GM21515 (cell line): Measurements from ENCODE around the gene CHST8.
"Not testable (repeated sequence)": the region's sequence is repeated elsewhere in the genome, so short reads cannot be mapped to it uniquely, and the experiment has no call there.

Experiments
- ATAC-seq: cut with Tn5 transposase; IDR thresholded peaks from one replicate; pipeline ENCODE4 v1.9.1; 2021; ENCODE audit not compliant: unreplicated experiment

Gene CHST8, protein sequence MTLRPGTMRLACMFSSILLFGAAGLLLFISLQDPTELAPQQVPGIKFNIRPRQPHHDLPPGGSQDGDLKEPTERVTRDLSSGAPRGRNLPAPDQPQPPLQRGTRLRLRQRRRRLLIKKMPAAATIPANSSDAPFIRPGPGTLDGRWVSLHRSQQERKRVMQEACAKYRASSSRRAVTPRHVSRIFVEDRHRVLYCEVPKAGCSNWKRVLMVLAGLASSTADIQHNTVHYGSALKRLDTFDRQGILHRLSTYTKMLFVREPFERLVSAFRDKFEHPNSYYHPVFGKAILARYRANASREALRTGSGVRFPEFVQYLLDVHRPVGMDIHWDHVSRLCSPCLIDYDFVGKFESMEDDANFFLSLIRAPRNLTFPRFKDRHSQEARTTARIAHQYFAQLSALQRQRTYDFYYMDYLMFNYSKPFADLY

DNA sequence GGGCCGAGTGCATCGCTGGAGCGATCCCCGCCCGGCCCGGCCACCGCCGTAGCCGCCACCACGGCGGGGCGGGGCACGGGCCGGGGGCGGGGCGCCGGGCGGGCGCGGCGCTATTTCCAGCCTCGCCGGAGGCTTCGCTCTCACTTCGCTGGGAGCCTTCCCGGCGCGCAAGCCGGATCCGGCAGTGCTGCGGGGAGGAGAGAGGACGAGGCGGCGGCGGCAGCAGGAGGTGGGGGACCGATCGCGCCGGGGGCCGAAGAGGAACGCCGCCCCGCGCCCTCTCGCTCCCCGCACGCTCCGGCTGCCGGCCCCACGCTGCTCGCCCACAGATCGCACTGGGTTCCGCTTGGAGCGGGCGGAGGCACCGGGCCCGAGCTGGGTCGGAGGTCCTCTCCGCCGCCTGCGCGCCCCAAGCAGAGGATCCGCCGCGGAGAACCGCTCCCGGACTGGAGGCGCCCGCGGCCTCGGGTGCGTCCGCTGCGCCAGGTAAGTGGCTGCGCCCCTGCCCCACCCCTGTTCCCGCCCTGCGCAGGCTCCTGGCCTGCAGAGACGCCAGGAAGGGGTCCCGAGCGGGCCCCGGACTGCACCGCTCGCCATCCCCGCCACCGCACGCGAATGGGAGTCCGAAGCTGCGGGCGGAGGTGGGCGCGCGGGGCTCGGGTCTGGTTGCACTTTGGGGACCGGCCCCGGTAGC lies at the start of gene CHST8:
TSS of gene CHST8 (plus strand) at position 143 of the 694 bp plus-strand sequence. CDS start 67,309 bp downstream, outside the sequence.
- ATAC-seq, result no peak

DNA sequence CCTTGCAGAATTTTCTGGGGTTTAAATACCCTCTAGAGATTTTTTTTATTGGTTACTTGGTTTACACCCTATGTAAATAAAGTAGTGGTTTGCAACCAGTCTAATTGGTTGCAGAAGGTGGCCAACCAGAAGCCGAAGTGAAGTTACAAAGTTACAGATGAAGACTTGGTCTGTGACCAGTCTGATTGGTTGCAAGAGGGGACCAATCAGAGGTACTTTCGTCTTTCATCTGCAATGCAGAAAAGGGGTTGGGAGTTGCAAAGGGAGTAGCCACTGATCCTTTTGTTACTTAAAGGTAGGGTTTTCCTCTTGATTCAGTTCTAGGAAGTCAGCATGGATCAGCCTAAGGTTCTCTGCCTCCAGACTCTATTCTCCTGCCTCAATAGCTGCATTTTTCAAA lies 48.8 kb upstream of the CHST8 start:
- no peak for ATAC-seq

DNA sequence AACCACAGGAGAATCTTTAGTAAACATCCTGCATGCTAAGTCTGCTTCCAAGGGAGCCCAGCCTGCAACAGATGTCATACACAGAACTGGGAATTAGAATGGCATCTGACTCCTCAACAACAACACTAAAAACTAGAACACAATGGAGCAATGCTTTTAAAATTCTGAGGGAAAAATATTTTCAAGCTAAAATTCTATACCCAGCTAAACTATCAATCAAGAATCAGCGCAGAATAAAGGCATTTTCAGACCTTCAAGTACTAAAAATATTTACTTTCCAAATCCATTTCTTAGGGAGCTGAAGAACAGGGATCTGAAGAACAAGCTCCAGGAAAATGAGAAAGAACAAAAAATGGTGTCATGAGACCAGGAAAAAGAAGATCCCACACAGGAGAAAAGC lies 46.9 kb upstream of the CHST8 start:
- ATAC-seq, result no peak

DNA sequence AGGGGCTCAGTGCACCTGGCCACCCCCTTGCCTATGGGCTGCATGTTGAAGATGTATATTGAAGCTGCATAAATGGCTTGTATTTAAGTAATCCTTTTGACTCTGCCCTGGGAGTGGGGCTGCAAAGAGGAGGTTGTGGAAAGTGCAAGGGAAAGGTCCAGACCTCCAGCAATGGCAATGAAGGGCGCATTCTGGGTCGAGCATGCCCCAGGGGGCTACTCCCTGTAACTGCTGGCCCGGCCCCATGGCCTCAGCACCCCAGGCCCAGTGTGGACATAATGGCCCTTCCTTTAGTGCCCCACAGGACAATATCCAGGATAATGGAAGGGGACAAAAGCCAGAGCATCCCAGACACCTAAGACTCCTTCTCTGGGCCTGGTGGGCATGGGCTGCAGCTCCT lies 43.1 kb upstream of the CHST8 start:
- no peak for ATAC-seq

DNA sequence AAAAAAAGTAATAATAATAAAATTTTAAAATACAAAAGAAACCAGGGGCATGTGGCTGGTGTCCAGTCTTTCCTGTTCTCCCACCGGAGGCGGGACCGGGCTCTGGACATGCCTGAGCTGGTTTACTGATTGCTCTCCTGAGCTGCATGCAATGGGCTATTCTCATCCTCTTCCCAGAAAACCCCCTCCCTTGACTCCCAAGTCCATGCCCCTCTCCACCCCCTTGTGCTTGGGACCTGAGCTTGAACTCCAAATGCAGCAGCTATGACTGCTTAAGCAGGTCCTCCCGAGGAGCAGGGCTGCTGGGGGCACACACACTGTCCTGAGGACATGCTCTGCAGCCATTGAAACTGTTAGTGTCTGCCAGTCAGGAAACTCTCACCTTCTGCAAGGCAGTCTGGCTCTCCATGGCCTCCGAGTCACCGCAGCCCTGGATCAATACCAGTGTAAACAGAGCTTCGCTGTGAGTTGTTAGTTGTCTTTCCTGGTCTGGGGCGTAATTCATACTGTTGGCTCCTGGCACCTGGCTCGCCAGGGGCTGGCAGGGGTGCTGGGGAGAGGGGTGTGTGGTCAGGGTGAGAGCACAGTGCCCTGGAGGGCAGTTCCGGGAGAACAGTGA lies 41.6 kb upstream of the CHST8 start:
- ATAC-seq, result no peak

DNA sequence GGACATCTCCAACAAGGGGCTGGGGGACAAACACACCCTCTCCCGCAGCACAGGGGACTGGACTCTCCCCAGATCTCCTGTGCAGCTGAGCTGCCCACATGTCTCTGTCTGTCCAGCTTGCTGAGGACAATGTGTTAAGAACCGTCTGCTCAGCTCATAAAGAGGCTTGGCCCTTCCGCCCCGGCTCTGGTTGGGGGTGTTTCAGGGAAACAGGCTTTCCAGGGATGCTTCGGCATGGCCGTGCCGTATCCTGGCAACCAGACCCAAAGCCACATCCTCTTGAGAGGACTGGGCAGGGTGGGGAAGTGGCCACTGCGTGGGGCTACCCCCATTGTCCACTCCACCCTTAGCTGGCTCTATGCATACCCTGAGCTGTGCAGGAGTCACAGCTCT lies 41.1 kb upstream of the CHST8 start:
- ATAC-seq, result no peak

DNA sequence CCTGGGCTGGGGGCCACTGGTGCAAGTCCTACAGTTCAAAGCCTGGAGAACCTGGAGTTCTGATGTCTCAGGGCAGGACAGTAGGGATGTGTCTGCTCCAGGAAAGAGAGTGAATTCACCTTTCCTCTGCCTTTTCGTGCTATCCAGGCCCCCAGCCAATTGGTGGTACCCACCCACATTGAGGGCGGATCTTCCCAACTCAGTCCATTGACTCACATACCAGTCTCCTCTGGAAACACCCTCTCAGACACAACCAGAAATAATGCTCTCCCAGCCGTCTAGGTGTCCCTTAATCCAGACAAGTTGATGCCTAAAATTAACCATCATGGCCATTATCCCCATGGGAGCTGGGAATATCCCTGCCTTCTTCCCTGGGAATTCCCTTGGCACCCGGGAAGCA lies 38.8 kb upstream of the CHST8 start:
- no peak for ATAC-seq

DNA sequence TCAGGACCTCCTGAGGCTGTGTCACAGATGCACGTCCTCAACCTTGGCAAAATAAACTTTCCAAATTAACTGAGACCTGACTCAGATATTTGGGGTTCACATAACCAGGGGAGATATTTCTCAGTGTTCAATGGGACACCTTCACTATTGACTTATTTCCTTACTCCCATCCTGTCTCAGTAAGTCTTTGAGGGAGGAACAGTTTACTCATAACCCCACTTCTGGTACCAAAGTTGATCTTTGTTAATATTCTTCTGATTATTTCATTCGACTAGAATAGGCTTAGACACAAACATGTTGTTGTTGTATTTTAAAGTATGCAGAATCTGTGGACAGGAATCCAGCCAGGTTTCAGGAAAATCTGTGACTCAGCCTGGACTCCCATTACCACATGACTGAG lies 34.6 kb upstream of the CHST8 start:
- no peak for ATAC-seq

DNA sequence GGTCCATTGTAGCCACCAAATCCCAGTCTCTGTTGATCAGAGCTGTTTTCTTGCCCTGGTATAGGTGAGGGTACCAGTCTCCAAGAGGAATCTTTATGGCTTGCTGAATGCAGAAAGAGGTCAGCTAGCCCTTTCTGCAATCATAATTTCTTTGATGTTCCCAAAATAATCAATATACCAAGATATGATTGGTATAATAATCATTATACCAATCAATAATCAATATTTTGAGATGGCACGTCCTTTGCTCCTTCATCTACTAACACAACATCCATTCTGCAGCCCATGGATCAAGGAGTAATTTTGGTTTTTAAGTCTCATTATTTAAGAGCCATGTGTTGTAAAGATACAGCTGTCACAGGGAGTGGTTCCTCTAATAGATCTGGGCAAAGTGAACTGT lies 31.5 kb upstream of the CHST8 start:
- ATAC-seq, result no peak

DNA sequence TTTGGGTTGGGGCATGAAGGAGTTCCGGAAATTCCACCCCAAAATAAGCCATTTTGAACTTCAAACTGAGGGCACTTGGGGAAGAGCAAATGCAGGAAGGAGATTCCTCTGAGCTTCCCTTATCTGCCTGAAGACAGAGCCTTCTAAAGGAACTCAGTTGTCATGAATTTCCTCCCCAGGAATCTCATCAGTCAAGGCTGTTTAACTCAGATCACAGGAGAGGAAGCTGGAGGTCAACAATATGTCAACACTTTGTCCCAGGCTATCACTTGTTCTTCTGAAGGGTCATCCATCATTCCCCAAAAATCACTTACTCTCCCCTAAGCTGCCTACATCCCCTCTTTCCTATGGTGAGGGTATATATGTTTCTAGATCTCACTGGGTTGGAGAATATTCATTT lies 26.0 kb upstream of the CHST8 start:
- ATAC-seq, result no peak

DNA sequence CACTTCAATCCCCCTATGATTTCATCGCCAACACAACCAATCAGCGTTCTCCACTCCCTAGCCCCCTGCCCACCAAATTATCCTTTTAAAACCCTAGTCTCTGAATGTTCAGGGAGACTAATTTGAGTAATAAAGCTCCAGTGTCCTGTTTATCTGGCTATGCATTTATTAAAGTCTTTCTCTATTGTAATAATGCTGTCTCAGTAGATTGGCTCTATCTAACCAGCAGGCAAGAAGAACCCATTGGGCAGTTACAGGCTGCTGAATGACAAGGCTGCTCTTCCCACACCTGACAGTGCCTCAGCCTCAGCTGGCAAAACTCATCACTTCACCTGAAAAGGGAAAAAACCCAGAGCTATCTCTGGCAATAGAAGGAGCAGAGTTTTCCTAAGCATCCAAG lies 20.2 kb upstream of the CHST8 start:
- no peak for ATAC-seq

DNA sequence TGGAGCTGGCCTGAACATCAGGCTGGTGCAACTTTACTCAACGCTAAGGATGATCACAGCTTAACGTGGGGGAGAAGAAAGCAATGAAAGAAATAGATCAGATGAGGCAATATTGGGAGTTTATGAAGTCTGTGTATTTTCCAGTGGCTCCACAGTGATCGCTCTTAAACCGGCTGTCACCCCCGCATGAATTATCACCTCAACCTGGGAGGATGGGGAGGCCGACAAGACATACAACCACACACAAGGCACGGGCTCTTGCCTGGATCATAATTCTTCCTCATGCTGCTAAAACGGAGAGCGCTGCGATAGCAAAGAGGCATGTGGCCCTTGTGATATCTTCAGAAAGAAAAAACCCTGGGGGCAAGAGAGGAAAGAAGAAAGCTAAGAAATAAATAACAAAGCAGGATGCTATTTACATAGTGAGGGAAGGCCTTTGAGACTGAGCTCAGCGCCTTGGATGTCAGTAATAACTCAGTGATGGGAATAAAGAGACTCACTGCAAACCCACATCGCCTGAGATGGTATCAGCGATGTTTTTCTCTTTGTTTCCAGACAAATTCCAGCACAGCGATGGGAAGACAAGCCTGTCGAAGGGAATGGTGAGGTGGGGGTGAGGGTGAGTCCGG lies 19.1 kb upstream of the CHST8 start:
- ATAC-seq, result no peak

DNA sequence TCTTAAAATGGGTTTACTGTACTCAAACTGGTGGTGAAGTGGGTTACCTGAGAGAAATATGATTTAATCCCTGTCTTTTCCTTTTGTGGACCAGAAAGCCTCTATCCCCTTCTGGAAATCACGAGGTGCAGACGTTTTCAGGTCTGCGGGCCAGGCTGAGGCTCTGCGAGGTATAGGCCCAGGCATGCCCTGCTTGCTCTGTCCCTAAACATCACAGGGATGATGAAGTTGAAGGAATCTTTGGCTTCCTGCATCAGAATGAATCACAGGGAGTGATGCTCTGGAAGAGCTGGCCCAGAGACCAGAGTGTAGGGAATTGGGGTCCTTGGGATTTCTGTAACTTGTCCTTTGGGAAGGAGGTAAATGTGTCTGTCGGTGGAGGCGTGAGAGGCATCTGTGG lies 18.4 kb upstream of the CHST8 start:
- no peak for ATAC-seq

DNA sequence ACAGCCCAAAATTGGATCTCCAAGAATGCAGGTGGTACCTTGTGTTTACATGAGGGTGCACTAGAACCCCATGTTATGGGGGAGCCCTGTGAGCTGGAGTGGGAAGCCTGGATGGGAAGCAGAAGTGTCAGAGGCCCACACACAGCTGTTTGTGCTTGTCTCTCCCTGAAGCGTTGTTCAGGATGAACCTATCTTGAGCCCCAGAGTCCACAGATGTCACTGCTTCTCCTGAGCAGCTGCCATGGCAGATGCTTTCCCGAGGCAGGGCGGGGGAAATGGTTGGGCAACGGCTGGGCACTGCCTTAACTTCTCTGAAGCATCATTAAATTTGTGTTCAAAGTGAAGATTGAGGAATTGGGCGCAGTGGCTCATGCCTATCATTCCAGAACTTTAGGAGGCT lies 17.1 kb upstream of the CHST8 start:
- ATAC-seq, result no peak

DNA sequence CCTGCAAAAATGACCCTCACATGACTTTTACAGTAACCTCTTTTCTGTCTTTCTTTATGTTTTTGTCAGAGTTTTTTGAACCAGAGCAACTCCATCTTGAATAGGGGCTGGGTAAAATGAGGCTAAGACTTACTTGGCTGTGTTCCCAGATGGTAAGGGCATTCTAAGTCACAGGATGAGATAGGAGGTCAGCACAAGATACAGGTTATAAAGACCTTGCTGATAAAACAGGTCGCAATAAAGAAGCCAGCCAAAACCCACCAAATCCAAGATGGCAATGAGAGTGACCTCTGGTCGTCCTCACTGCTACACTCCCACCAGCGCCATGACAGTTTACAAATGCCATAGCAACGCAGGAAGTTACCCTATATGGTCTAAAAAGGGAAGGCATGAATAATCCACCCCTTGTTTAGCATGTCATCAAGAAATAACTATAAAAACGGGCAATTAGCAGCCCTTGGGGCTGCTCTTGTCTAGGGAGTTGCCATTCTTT lies 15.9 kb upstream of the CHST8 start:
- ATAC-seq, result not testable (repeated sequence)

DNA sequence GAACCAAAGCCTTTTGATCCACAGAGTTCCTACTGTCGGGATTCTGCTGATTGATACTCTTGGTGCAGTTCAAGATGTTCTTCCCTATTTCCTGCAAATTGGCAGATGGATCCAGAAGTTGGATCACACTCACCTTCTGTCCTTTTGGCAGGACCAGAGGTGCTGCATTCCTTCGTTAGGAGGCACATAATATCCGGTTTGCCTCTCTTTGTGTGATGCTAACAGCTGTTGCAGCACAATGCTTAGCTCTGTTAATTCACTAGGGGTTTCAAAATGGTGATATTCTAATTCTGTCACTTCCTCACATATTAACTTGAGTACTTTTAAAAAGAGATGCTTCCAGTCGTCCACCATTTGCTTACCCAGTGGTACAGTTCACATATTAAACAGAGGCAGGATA lies 15.2 kb upstream of the CHST8 start:
- ATAC-seq, result no peak

DNA sequence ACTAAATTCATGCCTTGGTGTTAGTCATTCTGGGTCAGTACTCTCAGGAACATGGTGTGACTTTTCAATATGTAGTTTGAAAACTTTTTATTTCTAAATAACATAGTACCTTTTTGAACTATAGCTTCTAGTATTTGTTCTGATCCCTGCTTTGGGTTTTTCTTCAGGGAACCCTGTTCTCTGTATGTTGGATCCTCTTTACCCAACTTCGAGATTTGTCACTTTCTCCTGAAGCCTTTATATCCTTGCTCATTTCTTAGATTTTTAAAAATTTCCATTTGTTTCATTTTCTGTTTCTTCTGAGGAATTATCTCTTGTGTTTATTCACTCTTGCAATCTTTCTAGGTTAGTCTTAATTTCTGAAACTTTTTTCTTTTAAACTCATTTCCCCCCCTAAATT lies 12.4 kb upstream of the CHST8 start:
- ATAC-seq, result no peak

DNA sequence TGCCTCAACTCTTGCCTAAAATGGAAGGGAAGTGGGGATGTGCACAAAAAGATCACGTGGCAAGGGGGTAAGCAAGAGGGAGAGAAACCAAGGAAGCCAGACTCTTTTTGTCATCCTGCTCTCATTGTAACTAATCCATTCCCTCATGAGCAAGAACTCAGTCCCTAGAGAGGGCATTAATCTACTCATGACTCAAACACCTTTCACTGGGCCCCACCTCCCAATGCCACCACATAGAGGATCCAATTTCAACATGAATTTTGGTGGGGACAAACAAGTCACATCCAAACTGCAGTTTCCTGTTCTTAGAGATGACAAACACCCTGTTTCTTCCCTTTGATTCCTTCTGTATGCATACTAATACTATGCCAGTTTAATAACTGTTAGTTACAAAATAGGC lies 11.2 kb upstream of the CHST8 start:
- no peak for ATAC-seq

DNA sequence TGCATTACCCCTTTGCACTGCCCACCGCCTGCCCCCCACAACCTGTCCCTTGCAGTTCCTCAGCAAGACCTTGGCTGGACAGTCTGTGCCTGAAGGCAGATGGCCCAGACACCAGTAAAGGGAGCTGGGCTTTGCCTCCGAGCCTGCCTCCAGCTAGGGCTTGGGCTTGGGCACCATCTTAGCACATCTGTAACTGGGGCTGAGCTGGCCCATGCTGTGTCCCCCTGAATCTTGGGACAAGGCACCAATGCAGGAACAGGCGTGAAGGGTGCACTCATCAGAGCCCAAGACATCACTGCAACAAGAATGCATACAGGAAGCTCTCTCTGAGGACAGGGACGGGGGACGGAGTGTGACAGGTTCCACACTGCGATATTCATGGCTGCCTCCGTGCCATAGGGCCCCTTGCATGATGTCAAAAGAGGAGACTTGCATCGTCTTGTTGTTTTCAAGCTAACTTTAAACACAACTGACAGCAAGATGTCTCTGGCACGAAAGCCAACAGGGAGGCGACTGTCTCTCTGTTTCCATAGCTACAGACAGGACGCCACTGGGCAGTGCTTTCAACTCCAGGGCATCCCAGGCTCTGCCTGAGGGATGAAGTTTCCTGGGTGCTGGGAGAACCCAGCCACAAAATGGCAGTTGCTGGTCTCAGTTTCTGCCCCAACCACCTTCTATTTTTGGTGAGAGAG lies 8.7 kb upstream of the CHST8 start:
- ATAC-seq, result no peak

DNA sequence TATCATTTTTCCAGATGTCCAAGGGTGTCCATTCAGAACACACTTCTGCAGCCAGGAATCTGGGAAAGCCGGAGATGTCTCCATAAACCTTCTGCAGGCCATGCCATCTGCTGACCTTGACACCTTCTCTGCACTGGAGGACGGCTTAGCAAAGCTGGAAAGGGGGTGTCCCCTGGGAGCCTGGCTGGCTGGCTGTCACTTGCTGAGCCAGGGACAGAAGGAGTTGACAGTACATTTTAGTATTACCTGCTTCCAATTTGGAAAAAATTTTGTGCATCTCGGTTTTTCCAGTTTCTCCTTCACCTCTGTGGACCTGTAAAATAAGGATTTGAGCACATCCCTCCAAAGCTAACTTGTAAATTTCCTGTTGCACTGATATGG lies 8.1 kb upstream of the CHST8 start:
- ATAC-seq, result no peak

DNA sequence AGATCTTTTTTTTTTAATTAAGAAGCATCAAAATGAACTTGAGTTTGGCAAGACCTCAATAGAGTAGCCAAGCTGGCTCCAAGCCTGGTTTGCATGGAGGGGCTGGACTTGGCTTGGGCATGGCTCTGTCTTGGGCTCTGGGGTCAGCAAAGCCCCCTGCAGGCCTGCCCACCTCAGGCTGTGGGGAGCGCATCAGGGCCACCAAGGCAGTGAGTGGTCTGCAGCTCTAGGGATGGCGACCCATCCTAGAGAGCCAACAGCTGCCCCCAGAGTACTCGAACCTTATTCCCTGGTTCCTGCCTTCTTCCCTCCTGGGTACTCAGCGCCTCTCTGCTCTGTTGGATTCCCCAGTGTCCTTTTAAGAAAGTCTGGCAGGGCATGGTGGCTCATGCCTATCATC lies 5.4 kb upstream of the CHST8 start:
- ATAC-seq, result no peak
